HepG2 (cell line): Measurements from ENCODE around the gene PARP8. TPM values are rescaled to one million over a fixed set of nuclear protein-coding genes. Genes with fewer than 3 reads are reported as not detected.

Source experiments
- ATAC-seq: fragments of 200-7000 bp; cut with Tn5 transposase; 3 replicates; pipeline ENCODE4 v1.9.1; 2020; ENCODE audit warnings: mild to moderate bottlenecking, moderate library complexity
- BruUV-seq: library from RNA; stranded (reverse); fragments of 400-500 nt; replicated peaks from 2 replicates; lab custom pipeline; 2021; lab: Mats Ljungman, UMichigan
- CTCF ChIA-PET: fragments of 300-600 bp; formaldehyde crosslinking; extraction: SDS; loops from one replicate; lab custom pipeline; 2021; ENCODE audit warnings: low total read pairs, inconsistent platforms, low intra/inter-chr PET ratio; lab: Yijun Ruan, JAX
- POLR2A ChIA-PET: fragments of 350-600 bp; sonication (Branson Sonifier 250); formaldehyde crosslinking; loops from one replicate; lab custom pipeline; 2020; ENCODE audit warnings: antibody characterized with exemption, inconsistent platforms; lab: Yijun Ruan, JAX
- DNase-seq: peaks from one replicate; pipeline ENCODE4 v3.0.0-alpha.2; 2015; ENCODE audit warnings: low spot score
- FAIRE-seq: peaks from 3 replicates; lab custom pipeline; 2011; peaks lifted over from hg19 to GRCh38; lab: Jason Lieb, UNC
- H2AFZ ChIP-seq: one replicate; pipeline ENCODE4 v1.6.1; 2011; ENCODE audit warnings: low read length, inconsistent platforms
- H3K27ac ChIP-seq: fragments of 300-600 bp; 3 replicates; pipeline ENCODE4 v1.8.0; 2011; ENCODE audit warnings: mixed run types, mild to moderate bottlenecking, mixed read lengths, low read length, inconsistent platforms; ENCODE audit not compliant: insufficient read depth; ENCODE audit errors: extremely low read length
- H3K27me3 ChIP-seq, 2 experiments: fragments of 200-600 bp in 1 of 2; 2 replicates in 1 of 2; 3 replicates in 1 of 2; pipeline versions ENCODE4 v1.6.0 to v1.8.0; 2011; ENCODE audit warnings: low read length in 2 of 2, mild to moderate bottlenecking in 2 of 2, moderate library complexity in 2 of 2, inconsistent platforms in 1 of 2; ENCODE audit not compliant: insufficient read depth in 2 of 2, control insufficient read depth in 1 of 2
- H3K36me3 ChIP-seq, 2 experiments: fragments of 200-600 bp in 1 of 2; replicated peaks in 1 of 2; 2 replicates in 1 of 2; 3 replicates in 1 of 2; pipeline versions ENCODE4 v1.5.1 to v1.8.0; 2011; ENCODE audit warnings: low read length in 2 of 2, inconsistent platforms in 1 of 2; ENCODE audit not compliant: insufficient read depth in 2 of 2, control insufficient read depth in 1 of 2
- H3K4me1 ChIP-seq: 2 replicates; pipeline ENCODE4 v1.5.1; 2012; ENCODE audit warnings: low read length, inconsistent platforms; ENCODE audit not compliant: insufficient read depth
- H3K4me2 ChIP-seq: 2 replicates; pipeline ENCODE4 v1.6.0; 2011; ENCODE audit warnings: low read depth, low read length, inconsistent platforms
- H3K4me3 ChIP-seq, 3 experiments: fragments of 200-600 bp in 1 of 3; sonication (generic), shearing (Covaris generic) in 1 of 3; replicated peaks in 1 of 3; 2 replicates each; pipeline ENCODE4 v1.5.1; 2011 to 2016; ENCODE audit warnings: low read length in 3 of 3, inconsistent platforms in 2 of 3, low read depth in 2 of 3, mild to moderate bottlenecking in 2 of 3, control low read depth in 1 of 3, mixed read lengths in 1 of 3; ENCODE audit not compliant: insufficient read depth in 1 of 3
- H3K79me2 ChIP-seq: one replicate; pipeline ENCODE4 v1.6.1; 2011; ENCODE audit warnings: low read length, inconsistent platforms; ENCODE audit not compliant: insufficient read depth
- H3K9ac ChIP-seq: 2 replicates; pipeline ENCODE4 v1.6.0; 2011; ENCODE audit warnings: mild to moderate bottlenecking, low read depth, low read length, inconsistent platforms; ENCODE audit not compliant: insufficient read depth
- H3K9me3 ChIP-seq: 2 replicates; pipeline ENCODE4 v1.5.1; 2012; ENCODE audit warnings: mild to moderate bottlenecking, low read length
- H4K20me1 ChIP-seq: 2 replicates; pipeline ENCODE4 v1.6.0; 2011; ENCODE audit warnings: inconsistent platforms, mild to moderate bottlenecking, low read length, moderate library complexity; ENCODE audit not compliant: insufficient read depth
- CC2D1A ChIP-seq: sonication (generic); formaldehyde crosslinking; IDR thresholded peaks from 2 replicates; pipeline ENCODE4 v1.8.1; 2023; ENCODE audit warnings: mild to moderate bottlenecking, missing genetic modification reagents
- HDAC6 ChIP-seq: fragments of 200-600 bp; sonication (generic); IDR thresholded peaks from 2 replicates; pipeline ENCODE4 v1.7.0; 2017; ENCODE audit warnings: mild to moderate bottlenecking, antibody characterized with exemption, low read length, low read depth
- IKZF4 ChIP-seq: sonication (generic); formaldehyde crosslinking; IDR thresholded peaks from 2 replicates; pipeline ENCODE4 v1.5.1; 2020; ENCODE audit warnings: borderline replicate concordance, mild to moderate bottlenecking, low read depth, missing genetic modification reagents; ENCODE audit errors: not compliant biosample characterization
- IRF2 ChIP-seq: IDR thresholded peaks from 2 replicates; pipeline ENCODE4 v1.6.1; 2018; ENCODE audit warnings: missing genetic modification reagents, missing compliant biosample characterization
- NFKBIZ ChIP-seq: IDR thresholded peaks from 2 replicates; pipeline ENCODE4 v1.6.1; 2018; ENCODE audit warnings: missing genetic modification reagents, missing compliant biosample characterization
- NFYB ChIP-seq: sonication (generic); formaldehyde crosslinking; IDR thresholded peaks from 2 replicates; pipeline ENCODE4 v1.4.0; 2020; ENCODE audit warnings: missing genetic modification reagents
- TCF12 ChIP-seq, 2 experiments: fragments of 450-650 bp in 1 of 2; sonication (generic) in 1 of 2; formaldehyde crosslinking in 1 of 2; IDR thresholded peaks; 2 replicates each; pipeline versions ENCODE4 v1.6.1 to v1.8.0; 2017 to 2022; ENCODE audit warnings: antibody characterized with exemption in 1 of 2, mild to moderate bottlenecking in 1 of 2, missing genetic modification reagents in 1 of 2, moderate library complexity in 1 of 2
- ZC3H4 ChIP-seq: sonication (generic); formaldehyde crosslinking; IDR thresholded peaks from 2 replicates; pipeline ENCODE4 v1.4.0; 2020; ENCODE audit warnings: missing genetic modification reagents, borderline replicate concordance
- ZIK1 ChIP-seq: sonication (generic); formaldehyde crosslinking; IDR thresholded peaks from 2 replicates; pipeline ENCODE4 v1.5.0; 2020; ENCODE audit warnings: mild to moderate bottlenecking, low read depth, missing genetic modification reagents, borderline replicate concordance
- ZNF644 ChIP-seq: IDR thresholded peaks from 2 replicates; pipeline ENCODE4 v1.6.1; 2016; ENCODE audit warnings: low read depth
- in situ Hi-C: cut with HindIII; loops from 2 replicates; pipeline ENCODE4 v1.10.0; 2017; ENCODE audit warnings: low pct_unique_long_range_greater_than_20kb; ENCODE audit not compliant: extremely low pct_ligation_motif_present
- intact Hi-C: fragments of 100-400 bp; cut with micrococcal nuclease; formaldehyde crosslinking; loops from one replicate; pipeline ENCODE4 v1.10.0; 2022; ENCODE audit not compliant: unreplicated experiment
- polyA plus RNA-seq, 8 experiments: library from polyadenylated mRNA; depleted of rRNA in 3 of 8; stranded (reverse) in 7 of 8; unstranded in 1 of 8; fragments of >200 nt; fragmentation: Illumina TruSeq in 4 of 8; extraction: Trizol in 4 of 8; gene quantifications; 2 replicates each; pipeline versions ENCODE4 v1.2.1 to v1.2.3, GENCODE V29; 2011 to 2016; ENCODE audit warnings: low read depth in 4 of 8, missing spikeins in 1 of 8, mixed read lengths in 1 of 8; ENCODE audit not compliant: insufficient read depth in 1 of 8
- total RNA-seq, 5 experiments: library from RNA; depleted of rRNA; stranded (reverse); fragments of >200 nt; fragmentation: Illumina TruSeq; extraction: Trizol; gene quantifications; 2 replicates each; pipeline ENCODE4 v1.2.3, GENCODE V29; 2016; ENCODE audit warnings: low read depth in 1 of 5
- TF ChIP-seq, protein P1 (sequence below): sonication (generic); formaldehyde crosslinking; IDR thresholded peaks from 2 replicates; pipeline ENCODE4 v1.5.0; 2020; ENCODE audit warnings: mild to moderate bottlenecking, missing genetic modification reagents
- TF ChIP-seq, protein P2 (sequence below): sonication (generic); formaldehyde crosslinking; IDR thresholded peaks from 2 replicates; pipeline ENCODE4 v1.8.0; 2022; ENCODE audit warnings: missing genetic modification reagents, mild to moderate bottlenecking, moderate library complexity, borderline replicate concordance
- TF ChIP-seq, protein P3 (sequence below): sonication (generic); formaldehyde crosslinking; IDR thresholded peaks from 2 replicates; pipeline ENCODE4 v1.4.0; 2020; ENCODE audit warnings: missing genetic modification reagents

The PARP8 gene
- total and polyA plus RNA-seq, 2 of the 13 experiments (the other 11 are each of a cell fraction or from before 2014, with no cell fraction given) = 0.11 to 0.29 TPM

DNA sequence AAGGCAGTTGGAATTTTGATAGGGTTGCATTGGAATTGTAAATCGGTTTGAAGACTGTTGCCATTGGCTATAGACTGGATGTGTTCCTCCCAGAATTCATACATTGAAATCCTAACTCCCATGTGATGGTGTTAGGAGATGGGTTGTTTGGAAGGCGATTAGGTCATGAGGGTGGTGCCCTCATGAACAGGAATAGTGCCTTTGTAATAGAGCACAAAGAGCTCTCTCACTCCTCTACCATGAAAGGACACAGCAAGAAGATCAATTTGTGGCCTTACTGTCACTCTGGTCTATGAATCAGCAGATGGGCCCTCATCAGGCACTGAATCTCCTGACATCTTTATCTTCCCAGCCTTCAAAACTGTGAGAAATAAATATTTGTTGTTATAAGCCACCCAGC, 133.2 kb downstream of the PARP8 start (continued):
- TF ChIP-seq, protein P1, sequence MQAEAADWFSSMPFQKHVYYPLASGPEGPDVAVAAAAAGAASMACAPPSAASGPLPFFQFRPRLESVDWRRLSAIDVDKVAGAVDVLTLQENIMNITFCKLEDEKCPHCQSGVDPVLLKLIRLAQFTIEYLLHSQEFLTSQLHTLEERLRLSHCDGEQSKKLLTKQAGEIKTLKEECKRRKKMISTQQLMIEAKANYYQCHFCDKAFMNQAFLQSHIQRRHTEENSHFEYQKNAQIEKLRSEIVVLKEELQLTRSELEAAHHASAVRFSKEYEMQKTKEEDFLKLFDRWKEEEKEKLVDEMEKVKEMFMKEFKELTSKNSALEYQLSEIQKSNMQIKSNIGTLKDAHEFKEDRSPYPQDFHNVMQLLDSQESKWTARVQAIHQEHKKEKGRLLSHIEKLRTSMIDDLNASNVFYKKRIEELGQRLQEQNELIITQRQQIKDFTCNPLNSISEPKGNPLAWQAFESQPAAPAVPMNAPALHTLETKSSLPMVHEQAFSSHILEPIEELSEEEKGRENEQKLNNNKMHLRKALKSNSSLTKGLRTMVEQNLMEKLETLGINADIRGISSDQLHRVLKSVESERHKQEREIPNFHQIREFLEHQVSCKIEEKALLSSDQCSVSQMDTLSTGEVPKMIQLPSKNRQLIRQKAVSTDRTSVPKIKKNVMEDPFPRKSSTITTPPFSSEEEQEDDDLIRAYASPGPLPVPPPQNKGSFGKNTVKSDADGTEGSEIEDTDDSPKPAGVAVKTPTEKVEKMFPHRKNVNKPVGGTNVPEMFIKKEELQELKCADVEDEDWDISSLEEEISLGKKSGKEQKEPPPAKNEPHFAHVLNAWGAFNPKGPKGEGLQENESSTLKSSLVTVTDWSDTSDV (CRISPR knock-in tag) = no peak
- TF ChIP-seq ZNF644 (CRISPR knock-in tag) = no peak
- TF ChIP-seq NFYB (CRISPR knock-in tag) = no peak
- no peak for TF ChIP-seq NFKBIZ (CRISPR knock-in tag)
- TF ChIP-seq, protein P2, sequence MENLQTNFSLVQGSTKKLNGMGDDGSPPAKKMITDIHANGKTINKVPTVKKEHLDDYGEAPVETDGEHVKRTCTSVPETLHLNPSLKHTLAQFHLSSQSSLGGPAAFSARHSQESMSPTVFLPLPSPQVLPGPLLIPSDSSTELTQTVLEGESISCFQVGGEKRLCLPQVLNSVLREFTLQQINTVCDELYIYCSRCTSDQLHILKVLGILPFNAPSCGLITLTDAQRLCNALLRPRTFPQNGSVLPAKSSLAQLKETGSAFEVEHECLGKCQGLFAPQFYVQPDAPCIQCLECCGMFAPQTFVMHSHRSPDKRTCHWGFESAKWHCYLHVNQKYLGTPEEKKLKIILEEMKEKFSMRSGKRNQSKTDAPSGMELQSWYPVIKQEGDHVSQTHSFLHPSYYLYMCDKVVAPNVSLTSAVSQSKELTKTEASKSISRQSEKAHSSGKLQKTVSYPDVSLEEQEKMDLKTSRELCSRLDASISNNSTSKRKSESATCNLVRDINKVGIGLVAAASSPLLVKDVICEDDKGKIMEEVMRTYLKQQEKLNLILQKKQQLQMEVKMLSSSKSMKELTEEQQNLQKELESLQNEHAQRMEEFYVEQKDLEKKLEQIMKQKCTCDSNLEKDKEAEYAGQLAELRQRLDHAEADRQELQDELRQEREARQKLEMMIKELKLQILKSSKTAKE (CRISPR knock-in tag) = no peak
- no peak for TF ChIP-seq ZC3H4 (CRISPR knock-in tag)
- no peak for TF ChIP-seq ZIK1 (CRISPR knock-in tag)
- TF ChIP-seq IRF2 (CRISPR knock-in tag) = no peak
- TF ChIP-seq CC2D1A (CRISPR knock-in tag) = no peak

DNA sequence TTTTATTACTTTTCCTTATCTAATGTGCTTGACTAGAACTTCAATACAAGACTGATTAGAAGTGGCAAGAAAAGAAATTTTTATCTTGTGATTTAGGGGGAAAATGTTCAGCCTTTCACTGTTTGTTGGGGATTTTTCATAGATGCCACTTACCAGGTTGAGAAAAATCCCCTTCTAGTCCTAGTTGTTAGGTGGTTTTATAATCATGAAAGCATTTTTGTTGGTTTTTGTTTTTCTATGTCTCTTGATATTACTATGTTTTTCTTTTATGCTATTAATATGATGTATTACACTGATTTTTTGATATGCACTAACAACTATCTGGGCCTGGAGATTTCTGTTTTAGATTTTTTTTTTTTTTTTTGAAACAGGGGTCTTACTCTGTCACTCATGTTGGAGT, 134.0 kb downstream of the PARP8 start:
- H3K27ac ChIP-seq = no peak overlapping the region
- no TSS peak for BruUV-seq
- H3K4me1 ChIP-seq = no peaks in the 10 kb centered on the region
- DNase-seq (no peak), FAIRE-seq (no peak), ATAC-seq (no peak)
- POLR2A ChIA-PET = no interaction called here
- TF ChIP-seq, protein P3, sequence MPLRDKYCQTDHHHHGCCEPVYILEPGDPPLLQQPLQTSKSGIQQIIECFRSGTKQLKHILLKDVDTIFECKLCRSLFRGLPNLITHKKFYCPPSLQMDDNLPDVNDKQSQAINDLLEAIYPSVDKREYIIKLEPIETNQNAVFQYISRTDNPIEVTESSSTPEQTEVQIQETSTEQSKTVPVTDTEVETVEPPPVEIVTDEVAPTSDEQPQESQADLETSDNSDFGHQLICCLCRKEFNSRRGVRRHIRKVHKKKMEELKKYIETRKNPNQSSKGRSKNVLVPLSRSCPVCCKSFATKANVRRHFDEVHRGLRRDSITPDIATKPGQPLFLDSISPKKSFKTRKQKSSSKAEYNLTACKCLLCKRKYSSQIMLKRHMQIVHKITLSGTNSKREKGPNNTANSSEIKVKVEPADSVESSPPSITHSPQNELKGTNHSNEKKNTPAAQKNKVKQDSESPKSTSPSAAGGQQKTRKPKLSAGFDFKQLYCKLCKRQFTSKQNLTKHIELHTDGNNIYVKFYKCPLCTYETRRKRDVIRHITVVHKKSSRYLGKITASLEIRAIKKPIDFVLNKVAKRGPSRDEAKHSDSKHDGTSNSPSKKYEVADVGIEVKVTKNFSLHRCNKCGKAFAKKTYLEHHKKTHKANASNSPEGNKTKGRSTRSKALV = no peak
- TF ChIP-seq HDAC6 = no peak
- TF ChIP-seq TCF12 (IDR thresholded peaks at IDR 0.05) = no peak
- no peak for TF ChIP-seq TCF12 (CRISPR knock-in tag; IDR thresholded peaks at IDR 0.05)
- TF ChIP-seq IKZF4 (CRISPR knock-in tag) = no peak
- H3K9ac ChIP-seq = no peak overlapping the region
- CTCF ChIA-PET = no interaction called here
- intact Hi-C loops (no loop called here), in situ Hi-C loops (no loop called here)
- H3K27me3 ChIP-seq = no peaks in the 10 kb centered on the region
- no peak overlapping the region for H3K4me2 ChIP-seq
- no peaks in the 10 kb centered on the region for H3K36me3 ChIP-seq
- no peak overlapping the region for H3K4me3 ChIP-seq
- no peak overlapping the region for H2AFZ ChIP-seq
- no peaks in the 10 kb centered on the region for H4K20me1 ChIP-seq
- no peaks in the 10 kb centered on the region for H3K9me3 ChIP-seq
- H3K79me2 ChIP-seq = no peaks in the 10 kb centered on the region
